GM19238 (cell line): ENCODE data around the gene TMPRSS7.

ENCODE experiments used
- DNase-seq: peaks from one replicate; pipeline ENCODE4 v3.0.0; 2011; ENCODE audit warnings: low spot score; ENCODE audit not compliant: insufficient read length

Gene TMPRSS7, protein sequence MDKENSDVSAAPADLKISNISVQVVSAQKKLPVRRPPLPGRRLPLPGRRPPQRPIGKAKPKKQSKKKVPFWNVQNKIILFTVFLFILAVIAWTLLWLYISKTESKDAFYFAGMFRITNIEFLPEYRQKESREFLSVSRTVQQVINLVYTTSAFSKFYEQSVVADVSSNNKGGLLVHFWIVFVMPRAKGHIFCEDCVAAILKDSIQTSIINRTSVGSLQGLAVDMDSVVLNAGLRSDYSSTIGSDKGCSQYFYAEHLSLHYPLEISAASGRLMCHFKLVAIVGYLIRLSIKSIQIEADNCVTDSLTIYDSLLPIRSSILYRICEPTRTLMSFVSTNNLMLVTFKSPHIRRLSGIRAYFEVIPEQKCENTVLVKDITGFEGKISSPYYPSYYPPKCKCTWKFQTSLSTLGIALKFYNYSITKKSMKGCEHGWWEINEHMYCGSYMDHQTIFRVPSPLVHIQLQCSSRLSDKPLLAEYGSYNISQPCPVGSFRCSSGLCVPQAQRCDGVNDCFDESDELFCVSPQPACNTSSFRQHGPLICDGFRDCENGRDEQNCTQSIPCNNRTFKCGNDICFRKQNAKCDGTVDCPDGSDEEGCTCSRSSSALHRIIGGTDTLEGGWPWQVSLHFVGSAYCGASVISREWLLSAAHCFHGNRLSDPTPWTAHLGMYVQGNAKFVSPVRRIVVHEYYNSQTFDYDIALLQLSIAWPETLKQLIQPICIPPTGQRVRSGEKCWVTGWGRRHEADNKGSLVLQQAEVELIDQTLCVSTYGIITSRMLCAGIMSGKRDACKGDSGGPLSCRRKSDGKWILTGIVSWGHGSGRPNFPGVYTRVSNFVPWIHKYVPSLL

GRCh38 chr3:112034436-112034835, at the start of gene TMPRSS7:
Gene TMPRSS7, plus strand, starts transcription at chr3:112034736. Its CDS starts 110 bp downstream, at chr3:112034846.
- no peak for DNase-seq

GRCh38 chr3:111986800-111987199, 47.7 kb upstream of the TMPRSS7 start:
- DNase-seq = no peak

DNA sequence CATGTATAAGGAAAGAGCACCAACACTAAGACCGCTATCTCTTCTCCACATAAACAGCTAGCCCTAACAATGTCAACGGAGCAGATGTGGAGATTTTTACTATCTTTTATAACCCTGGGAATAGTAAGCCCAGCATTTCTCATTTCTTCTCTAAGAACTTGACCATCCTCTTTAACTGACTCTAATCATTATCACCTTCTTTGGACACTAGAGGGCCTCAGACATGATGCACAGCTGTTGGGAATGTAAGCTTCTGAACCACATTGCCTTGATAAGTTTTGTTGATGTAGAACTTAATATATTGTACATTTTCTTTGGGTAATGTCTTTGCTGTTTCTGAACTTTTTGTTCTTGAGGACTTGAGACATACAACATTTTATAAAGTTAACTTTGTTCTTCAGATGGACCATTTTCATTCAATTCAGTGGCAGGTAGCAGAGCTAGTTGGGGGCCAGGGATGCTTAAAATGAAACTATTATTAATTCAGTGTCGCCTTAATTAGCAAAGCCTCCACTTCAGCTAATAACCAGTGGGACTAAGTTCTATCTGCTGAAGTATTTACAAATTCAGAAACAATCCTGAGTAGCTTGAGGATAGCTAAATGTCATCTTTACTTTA, 45.4 kb upstream of the TMPRSS7 start:
- no peak for DNase-seq

DNA sequence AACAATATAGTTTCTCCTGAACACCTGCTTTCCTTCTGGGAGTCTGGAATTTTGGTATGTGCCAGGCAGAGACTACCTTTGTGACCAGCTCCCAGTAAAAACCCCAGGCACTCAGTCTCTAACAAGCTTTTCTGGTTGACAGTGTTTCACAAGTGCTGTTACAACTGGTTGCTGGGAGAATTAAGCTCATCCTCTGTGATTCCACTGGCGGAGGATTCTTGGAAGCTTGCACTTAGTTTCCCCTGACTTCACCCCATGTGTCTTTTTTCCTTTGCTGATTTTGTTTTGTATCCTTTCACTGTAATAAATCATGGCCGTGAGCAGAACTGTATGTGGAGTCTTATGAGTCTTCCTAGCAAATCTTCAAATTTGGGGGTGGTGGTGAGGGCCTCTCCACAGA, 41.5 kb upstream of the TMPRSS7 start:
- DNase-seq = no peak

DNA sequence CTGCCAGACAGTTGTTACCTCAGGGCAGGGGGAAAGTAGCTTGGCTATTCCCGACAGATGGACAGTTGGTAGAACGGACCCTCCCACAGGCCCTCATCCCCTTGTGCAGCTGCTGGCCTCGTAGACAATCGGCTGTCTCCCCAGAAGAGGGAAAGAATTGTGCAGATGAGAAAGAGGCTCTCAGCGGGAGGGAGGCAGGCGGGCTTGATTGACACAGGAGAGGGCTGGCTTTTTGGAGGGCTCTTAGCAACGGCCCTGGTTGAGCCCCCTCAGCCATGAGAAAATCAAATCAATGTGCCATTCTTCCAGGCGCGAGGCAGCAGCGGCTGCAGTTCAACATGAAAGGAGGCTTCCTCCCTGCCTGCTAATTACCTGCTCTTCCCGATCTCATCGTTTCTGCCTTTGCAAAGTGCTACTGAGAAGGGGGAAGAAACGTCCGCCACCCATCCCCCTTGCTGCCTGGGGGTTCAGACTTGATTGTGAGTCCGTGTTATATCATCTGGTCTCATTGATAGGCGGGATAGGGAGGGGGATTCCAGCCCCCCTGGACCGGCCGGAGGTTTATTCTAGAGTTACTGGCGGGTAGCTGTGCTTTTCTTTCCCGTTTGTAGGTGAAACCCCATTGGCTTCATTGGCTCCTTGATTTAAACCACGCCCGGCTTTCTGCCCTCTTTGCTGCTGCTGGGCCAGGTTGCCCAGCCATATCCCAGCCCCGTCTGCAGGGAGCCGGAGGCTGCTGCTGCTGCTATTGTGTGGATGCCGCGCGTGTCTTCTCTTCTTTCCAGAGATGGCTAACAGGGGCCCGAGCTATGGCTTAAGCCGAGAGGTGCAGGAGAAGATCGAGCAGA, 35.7 kb upstream of the TMPRSS7 start, which contains the start of gene TAGLN3:
TAGLN3 (plus strand) TSS at position 287 of the 848 bp plus-strand sequence; CDS start at position 788, 501 bp downstream.
- no peak for DNase-seq

DNA sequence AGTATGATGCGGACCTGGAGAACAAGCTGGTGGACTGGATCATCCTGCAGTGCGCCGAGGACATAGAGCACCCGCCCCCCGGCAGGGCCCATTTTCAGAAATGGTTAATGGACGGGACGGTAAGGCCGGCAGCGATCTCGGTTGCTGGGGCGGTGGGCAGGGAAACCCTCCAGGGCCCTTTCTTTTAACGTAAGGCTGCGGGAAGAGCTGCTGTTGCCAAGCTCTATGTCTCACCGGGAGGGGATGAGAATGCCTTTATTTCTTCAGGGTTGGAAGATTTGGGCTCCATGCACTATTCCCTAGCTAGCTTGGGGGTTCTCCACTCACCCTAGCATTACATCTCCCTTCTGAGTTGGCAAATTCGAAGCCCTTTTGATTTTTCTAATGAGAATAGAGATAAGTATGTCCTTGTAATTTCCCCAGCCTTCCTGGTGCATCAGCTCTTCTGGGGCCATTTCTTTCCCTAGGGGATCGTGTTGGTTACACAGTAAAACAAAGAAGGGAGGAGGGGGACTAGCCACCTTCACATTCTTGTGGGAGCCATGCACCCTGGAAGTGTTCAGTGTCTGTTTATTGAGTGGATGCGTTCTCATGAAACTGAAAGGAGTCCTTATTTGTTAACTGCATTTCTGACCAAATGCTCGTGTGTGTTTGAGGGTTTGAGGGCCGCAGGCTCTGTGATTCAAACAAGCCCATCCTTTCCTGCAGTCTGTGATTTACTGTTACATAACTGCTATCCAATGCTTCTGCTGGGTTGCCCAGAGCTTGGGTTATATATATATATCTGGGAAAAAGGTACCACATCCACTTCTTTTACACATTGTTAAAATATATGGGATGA, 34.8 kb upstream of the TMPRSS7 start:
- no peak for DNase-seq

DNA sequence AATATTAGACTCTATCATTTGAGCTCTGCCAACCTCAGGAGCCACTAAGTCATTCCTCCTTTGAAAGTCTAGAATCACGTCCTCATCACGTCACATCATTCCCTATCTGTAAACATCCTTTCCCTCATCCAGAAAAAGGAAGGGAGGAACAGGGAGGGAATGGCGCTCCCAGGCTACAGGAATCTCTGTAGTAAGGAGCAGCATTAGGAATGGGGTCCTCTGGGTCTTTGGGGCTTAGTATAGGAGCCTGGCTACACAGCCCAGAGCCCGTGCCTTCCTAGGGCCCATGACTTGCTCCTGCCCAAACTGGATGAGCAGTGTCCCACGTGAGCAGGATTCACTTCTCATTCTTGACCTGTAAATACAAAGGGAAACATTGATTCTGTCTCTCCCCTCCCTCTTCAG, 34.2 kb upstream of the TMPRSS7 start:
- DNase-seq = no peak

DNA sequence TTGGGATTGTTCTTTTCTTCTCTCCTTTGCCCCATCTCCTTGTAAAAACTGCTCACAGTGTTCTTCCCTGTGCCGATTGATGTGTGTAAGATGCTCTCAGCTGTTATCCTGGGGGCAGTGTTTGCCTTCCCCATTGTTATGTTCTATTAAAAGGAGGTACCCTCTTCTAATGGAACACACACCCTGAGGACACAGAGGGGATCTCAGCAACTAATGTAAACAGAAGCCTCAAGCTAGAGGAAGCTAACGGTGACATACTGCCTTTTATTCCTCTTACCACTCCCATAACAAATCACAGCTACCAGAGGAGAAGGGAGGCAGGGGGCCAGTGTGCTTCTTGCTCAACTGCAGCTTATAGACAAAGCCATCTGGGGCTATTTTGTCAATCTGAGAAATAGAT, 33.6 kb upstream of the TMPRSS7 start:
- no peak for DNase-seq

GRCh38 chr3:112001526-112001925, 33.0 kb upstream of the TMPRSS7 start:
- DNase-seq = no peak

- no peak for DNase-seq
Measured at GRCh38 chr3:112002096-112002971, 32.2 kb upstream of the TMPRSS7 start.

GRCh38 chr3:112003321-112004080, 31.0 kb upstream of the TMPRSS7 start:
- no peak for DNase-seq

- DNase-seq = no peak
Measured at GRCh38 chr3:112004187-112004586, 30.3 kb upstream of the TMPRSS7 start.

- no peak for DNase-seq
Measured at GRCh38 chr3:112004669-112005068, 29.9 kb upstream of the TMPRSS7 start.

DNA sequence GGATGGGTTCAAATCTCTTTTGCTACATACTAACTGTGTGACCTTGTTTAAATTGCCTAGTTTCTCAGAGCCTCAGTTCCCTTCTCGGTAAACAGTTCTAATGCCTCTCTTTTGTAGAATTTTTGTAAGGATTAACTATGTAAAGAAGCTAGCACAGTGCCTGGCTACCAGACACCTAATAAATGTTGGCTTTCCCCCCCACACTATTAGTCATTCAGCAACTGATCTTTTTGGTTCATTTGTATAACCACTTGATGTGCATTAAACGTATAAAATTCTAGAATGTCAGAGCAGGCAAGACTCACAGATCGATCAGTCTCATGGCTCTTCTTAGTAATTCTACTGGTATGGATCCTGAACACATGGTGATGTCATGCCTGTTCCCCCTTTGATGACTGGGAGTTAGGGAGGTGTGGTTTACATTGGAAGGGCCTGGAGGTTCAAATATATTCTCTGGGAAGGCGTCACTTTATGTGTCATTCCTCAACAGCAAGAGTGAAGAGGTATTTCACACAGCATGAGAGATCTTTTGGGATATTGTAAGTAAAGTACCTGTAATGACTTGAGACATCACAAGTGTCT, 29.4 kb upstream of the TMPRSS7 start:
- DNase-seq = no peak

- DNase-seq = no peak
Measured at GRCh38 chr3:112007633-112008032, 26.9 kb upstream of the TMPRSS7 start.

GRCh38 chr3:112009670-112010069, 24.9 kb upstream of the TMPRSS7 start:
- no peak for DNase-seq

DNA sequence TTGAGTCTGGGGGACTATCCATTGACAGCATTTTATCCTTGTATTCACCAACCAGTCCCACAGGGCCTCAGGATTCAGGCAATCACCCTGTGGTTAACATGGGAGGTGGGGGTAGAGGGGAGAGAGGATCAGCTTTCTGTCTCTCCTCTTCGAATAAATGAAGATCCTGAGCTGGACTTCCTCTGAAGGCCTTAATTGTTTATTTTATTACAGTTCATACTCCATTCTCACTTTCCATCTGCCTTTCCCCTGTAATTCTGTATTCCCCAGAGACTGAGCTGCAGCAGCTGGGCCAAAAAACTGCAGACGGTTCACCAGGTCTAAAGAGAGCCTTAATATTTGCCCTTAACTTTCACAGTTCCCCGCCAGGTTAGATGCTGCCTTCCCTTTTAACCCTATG, 23.9 kb upstream of the TMPRSS7 start:
- no peak for DNase-seq

GRCh38 chr3:112011376-112011940, 23.1 kb upstream of the TMPRSS7 start:
- DNase-seq = no peak
